Inferior parietal cortex (tissue), 1 donor: ENCODE measurements around the gene ACIN1.
"Not testable (repeated sequence)": the region's sequence is repeated elsewhere in the genome, so short reads cannot be mapped to it uniquely, and the experiment has no call there.

ENCODE experiments used
- DNase-seq: peaks from one replicate; pipeline ENCODE4 v3.0.0-alpha.2; 2016; ENCODE audit errors: extremely low spot score

Gene ACIN1

DNA sequence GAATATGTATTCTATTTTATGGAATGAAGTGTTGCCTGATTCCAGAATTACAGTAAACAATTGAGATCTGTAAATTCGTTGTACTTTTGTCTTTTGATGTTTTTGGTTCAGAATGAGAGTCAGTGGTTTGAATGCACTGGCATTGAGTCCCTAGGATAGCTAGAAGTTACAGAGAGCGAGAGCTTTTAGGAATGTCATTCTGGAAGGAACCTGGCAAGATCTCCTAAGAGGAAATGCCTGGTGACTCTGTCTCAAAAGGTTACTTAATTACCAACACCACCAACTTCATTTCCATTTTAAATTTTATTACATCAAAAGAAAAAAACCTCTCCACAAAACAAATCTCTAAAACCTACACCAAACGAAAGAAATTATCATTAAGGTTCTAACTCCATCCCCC is 30.1 kb upstream of the ACIN1 start:
- no peak for DNase-seq

DNA sequence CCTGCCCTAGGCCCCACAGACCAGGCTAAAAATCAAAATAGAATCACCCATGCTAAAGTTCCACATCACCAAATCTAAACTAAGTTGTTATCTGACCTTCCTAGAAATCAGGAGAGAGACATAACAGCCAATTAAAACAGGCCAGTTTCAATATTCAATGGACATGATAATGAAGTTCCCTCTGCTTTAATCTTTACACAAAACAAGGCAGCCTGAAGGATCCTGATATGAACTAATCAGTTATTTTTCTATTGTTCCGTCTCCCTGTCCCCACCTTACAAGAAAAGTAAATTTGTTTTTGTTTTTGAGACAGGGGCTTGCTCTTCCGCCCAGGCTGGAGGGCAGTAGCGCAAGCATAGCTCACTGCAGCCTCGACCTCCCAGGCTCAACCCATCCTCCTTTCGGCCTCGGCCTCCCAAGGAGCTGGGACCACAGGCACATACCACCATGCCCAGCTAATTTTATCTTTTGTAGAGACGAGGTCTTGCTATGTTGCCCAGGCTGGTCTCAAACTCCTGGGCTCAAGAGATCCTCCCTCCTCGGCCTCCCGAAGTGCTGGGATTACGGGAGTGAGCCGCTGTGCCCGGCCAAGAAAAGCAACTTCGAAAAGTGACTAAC is 29.5 kb upstream of the ACIN1 start:
- DNase-seq, result no peak

DNA sequence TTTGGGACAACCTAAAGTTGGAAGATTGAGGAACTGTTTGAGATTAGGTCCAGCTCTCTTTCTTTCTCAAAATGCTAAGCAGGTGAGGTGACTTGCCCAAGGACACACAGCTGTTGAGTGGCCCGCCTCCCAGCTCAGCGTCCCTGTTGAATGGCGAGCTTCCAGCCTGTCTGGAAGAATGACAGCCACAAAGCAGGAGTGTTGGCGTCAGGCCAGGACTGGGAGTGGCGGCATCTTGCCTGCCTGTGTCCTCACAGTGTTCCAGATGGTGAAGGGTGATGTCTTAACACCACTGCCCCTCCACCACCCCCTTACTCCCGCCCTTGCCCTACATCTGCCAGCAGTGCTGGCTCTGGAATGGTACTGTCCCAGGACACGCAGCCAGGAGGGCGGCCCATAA is 28.5 kb upstream of the ACIN1 start:
- DNase-seq, result no peak

DNA sequence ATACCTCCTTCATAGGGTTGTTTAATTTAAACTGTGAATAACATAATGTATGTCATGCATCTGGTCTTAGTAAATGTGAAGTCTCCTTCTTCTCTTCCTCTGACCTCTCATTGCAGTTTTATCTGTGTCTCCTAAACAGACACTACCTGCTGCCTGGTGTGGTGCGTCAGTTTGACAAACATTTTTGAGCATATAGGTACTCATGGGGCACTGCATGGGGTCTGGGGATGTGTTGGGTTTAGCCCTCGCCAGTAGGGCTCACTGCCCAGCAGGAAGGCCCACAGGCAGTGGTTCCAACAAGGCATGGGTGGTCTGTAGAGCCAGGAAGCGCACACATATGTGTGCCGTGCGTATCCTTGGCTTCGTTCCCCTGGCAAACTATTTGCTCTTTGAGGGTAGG is 27.1 kb upstream of the ACIN1 start:
- no peak for DNase-seq

DNA sequence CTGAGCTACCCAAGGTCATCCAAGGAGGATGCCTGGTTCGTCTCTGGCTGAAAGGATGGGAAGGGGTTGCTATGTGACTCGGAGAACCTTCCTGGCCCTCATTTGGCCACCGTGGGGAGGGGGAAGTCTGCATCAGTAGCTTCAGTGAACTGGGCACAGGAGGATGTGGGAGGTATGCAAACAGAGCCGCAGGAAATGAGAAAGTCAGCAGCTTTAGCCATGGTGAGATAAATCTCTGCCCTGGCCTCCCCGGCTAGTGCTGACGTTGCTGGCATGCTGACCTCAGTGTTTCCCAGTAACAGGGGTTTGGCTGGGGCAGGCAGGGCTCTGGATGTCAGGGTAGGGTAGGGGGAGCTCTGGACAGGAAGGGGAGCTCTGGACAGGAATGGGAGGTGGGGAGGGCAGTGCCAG is 26.4 kb upstream of the ACIN1 start:
- no peak for DNase-seq

DNA sequence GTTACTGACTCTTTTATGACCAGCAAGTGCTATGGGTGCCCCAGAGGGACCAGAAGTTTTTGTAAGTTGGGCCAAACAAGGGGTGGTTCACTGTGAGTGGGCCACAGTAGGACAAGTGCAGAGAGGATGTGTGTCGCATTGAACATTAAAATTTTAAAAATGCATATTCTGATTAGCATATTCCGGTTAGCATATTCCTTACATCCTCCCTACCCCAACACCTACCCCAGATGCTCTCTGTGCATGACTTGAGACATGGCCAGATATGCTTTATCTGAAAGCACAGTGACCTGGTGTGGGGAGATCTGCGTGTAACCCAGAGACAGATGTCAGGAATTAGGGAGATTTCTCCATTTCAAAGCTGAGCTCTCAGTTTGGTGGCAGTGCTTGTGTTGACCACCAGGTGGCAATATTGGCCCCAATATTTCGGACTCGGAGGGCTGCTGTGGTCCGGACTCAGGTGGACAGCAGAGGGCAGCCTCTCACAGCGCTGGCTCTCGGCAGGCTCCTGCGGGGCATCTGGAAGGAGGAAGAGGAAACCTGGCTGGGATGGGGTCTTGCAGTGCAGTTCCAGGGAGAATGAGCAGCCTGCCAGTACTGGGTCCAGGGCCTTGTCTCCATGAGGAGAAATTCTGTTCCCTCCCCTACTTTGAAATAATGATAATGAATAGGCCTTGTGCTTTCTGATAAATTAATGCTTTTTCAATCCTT is 25.8 kb upstream of the ACIN1 start:
- peak; percentile 97 for DNase-seq

DNA sequence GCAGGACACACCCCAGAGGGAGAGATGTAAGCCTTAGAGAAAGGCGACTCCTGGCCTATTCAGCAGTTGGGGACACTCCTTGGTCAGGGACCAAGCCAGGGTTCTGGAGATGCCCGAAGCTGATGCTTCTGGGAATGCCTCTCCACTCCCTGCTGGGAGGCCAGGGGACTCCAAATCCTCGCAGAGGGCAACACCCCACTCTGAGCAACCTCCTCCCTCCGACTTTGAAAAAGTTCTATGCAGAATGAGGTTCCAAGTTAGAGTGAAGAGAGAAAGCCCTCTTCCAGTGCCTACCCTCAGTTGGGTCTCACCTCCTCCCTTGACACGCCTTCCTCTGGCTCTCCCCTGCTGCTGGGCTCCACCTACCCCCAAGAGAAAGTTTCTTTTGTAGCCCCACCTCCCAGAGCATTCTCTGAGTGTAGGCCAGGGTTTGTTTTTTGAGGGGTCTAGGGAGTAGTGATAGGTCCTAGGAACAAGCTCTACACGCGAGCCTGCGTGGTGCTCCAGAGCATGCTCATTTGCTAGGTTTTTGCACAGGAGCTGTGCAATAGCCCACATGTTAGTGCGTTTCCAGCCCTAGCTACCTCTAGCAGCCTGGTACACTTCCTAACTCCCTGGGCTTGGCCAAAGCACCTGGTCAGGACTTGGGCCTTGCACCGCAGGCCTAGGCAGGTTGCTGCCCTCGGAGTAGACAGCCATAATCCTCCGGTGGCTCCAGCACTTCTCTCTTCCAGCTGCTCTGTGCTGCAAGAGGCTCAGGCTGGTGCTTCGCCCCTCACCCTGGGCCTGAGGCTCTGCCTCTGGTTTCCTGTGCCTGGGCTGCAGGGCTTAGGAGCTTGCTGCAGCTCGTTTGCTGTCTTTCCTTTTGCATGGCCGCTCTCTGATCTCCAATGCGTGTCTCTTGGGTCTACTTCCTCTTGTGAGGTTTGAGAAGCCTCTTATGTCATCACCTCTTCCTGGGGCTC is 24.7 kb upstream of the ACIN1 start:
- no peak for DNase-seq

DNA sequence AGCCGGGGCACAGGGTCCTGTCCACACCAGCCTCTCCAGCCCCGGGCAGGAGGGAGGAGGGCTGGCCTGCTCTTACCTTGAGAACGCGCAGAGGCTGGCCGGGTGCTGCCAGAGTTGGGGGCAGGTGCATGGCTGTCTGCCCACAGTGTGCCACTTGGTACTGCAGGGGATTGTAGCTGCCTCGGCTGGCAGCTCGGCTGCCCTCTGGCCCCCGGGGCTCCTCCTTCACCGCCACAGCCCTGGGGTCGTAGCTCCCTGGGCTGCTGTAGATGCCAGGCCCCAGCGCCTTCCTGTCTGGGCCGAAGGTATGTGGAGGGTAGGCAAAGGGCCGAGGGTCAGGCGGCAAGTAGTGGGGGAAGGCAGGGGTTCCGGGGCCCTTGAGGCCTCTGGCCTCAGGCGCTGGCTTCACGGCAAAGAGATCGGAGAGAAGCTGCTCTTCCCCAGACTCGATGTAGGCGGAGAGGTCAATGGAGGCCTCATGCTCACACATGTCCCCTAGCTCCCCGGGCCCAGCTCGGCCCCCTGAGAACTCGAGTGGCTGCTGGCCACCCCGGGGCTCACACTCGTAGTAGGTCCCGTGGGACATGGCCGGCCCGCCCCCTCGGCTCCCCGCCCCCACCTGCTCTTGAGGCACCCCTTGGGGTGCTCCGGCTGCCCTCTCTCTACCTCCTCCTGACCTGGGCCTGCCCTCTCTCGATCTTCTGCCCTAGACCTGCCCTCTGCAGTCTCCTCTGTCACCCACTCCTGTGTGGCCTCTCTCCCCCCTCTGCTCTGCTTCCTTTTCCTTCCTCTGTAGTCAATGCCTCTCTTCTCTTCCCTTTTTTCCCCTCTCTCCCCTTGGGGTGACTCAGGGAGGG is 23.8 kb upstream of the ACIN1 start, which contains the start of gene CEBPE:
TSS of gene CEBPE (minus strand) at position 750 of the 857 bp plus-strand sequence. CDS start at position 586, 164 bp downstream.
- no peak for DNase-seq

DNA sequence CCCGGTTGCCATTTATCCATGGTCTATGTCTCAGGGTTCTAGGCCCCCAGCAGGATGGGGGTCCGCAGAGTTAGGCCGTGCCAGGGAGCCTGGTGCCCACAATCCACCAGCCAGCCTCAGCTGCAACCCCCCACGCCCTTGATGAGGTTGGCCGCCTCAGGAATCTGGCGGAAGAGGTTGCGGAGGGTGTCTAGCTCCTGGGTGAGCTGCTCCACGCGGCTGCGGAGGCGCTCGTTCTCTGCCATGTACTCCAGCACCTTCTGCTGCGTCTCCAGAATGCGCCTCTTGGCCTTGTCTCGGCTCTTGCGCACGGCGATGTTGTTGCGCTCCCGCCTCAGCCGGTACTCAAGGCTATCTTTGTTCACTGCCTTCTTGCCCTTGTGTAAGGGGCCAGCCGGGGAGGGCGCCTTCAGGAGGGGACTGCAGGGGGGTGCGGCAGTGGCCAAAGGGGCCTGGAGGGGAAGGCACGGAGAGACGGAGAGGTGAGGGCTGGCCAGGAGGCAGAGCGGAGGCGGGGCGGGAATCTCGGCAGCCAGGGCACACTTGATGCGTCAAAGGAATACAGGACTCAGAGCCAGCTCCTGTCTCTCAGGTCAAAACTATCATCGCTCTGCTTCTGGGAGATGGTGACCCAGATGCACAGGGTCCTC is 22.6 kb upstream of the ACIN1 start:
- no peak for DNase-seq

DNA sequence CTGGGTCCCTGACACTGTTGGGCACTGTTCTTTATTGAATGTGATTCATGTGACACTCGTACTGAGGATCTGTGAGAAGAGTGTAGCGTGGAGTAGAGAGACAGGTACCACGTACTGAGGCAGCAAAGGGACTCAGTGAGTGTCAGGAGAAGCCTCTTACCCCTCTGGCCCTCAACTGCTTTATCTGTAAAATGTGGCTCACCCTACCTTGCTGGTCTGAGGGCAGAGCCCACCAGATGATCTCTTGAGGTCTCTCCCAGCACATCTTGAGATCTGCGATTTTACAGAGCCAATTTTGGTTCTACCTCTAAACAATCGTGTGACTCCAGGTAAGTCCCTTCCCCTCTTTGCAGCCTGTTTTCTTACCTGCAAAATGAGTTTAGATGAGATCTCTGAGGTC is 21.0 kb upstream of the ACIN1 start:
- DNase-seq, result no peak

DNA sequence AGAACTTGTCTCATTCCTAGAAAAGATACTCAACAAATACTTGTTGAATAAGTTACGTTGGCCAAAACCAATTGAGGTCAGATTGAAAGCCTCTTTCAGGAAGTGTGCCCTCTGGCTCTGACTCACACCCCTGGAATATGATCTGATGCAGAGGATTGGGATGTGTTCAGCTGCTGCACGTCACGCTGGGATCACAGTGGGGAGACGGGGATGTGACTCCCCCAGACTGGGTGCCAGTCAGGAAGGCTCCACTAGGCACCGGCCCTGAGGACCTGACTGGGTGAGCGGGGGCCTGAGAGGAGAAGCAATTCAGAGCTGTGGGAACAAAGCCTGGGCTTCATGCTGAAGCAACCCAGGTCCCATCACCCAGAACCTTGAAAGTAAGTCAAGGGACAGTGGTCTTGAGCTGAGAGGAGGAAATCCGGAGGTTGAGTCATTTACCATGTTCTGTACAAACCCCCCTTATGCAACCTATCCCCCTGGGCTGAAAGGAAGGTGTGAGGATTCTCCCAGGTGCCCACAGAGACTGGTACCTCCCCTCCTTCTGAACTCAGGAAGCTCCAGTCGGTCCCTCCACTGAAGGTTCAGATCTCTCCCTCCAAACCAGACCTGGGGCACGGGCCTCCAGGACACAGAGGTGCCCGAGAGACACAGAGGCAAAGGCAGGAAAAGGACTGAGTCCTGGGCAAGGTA is 20.2 kb upstream of the ACIN1 start:
- DNase-seq, result no peak

DNA sequence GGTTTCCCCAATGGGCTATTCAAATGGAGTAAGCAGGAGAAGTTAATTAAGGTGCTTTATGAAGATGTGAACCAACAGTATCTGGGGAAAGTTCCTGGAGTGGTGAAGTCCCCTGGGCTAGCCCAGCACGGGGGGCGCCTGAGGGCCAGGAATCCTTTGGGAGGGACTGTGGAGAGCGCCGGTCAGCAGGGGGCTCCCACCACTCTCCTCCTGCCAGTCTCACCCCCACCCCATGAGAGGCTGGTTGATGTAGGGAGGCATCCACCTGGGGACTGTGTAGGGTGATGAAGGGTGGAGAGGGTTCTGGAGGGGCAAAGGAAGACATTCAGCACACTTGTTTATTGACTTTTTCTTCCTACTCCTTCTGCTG is 19.7 kb upstream of the ACIN1 start:
- no peak for DNase-seq

DNA sequence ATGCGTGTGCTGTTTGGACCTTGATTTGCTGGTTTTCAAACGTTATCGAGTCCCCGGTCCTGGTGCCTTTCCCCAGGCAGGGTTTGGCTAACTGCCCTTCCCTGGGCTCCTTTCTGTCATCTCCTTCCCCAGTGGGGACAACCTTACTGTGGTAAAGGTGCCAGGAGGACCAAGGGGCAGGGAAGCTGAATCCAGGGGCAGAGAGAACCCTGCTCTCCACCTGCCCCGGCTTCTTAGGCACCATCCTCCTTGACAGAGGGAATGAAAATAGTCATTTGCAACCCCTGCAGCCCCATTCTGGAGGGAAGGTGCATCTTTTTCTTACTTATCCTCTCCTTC is 19.2 kb upstream of the ACIN1 start:
- DNase-seq, result no peak

DNA sequence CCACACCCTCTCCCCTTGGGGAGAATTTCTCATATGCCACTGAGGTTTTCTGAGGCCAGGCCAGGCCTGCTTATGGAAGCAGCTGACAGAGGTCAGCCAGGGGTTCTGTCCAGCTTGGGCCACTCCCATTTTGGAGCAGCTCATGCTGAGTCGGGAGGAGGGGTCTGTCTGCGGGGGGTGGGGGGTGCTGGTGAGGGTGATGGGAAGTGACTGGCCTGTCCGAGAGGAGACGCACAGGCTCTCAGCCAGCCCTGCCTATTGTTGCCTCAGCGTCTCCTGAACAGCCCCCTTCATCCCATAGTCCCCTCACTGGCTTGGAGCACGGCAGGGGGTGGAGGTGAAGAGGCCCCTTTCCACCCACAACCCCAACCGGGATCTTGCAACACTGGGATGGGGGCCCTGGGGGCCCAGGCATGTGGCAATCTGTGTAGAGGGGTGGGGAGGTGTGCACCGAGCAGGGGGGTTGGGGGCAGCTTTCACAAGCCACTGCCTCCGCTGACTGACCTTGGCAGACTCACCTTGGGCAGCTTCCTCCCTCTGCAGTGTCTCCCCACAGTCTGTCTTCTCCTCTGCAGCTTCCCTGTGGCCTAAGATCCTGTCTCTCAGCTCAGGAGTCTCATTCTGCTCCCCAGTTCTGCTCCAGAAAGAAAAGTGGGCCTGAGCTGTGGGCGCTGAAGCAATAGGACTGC is 18.6 kb upstream of the ACIN1 start:
- DNase-seq, result no peak

DNA sequence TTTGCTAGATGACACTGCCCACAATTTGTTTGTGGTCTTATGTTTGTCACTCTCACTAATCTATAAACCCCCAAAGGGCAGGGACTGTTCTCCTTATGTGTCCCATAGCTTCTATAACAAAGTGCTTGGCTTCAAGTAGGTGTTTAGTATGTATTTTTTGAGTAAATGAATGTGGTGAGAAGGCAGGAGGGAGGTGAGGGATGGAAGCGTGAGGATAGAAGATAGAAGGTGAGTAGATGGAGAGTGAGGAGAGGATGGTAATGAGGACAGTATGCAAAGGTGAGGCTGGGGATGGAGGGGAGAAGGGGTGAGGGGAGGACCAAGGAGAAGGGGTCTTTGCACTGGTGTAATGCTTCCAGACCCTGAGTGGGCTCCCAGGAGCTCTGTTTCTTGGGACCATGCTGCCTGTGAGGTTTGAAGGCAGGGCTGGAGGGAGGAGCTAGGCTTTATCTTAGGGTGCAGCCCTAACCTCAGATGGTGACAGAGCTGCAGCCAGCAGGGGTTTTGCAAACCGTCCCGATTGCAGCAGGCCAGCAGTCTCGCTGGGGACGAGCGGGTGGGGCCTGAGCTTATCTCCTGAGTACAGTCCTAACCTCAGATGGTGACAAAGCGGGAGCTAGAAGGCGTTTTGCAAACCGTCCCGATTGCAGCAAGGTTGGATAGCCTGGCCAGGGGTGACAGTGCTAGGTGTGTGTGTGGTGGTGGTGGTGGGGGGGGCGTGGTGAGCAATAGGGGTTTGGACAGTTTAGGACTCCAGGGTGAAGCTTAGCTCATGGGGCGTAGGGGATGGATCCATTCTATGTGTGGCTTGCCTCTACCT is 17.6 kb upstream of the ACIN1 start:
- DNase-seq, result peak; percentile 40

DNA sequence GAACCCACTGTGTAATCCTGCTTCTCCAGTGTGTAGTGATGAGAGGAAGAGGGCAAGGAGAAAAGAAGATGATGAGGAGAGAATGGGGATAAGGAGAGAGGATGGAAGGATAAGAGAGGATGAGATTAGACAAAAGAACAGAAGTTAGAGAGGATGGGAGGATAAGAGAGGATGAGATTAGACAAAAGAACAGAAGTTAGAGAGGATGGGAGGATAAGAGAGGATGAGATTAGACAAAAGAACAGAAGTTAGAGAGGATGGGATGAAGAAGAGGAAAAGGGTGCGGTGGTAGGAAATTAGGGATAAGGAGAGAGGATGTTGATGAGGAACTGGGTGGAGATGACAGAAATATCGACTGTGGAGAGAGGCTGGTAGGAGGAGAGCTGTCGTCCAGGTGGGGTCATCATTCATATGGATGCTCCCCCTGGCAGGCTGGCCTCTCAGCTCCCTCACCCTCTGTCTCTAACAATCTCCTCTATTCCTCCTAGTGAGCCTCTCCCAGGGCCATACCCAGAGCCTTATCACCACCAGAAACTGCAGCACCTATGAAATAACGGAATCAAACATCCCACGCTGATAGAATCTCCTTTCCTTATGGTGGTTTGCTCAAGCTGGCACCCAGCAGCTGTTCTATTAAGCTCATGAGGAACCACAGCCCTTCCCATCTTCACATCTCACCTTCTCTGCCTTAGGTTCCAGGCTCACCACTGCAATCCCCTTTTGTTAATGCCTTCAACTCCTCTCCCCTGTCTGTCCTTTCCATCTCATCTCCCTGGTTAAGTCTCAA is 15.8 kb upstream of the ACIN1 start:
- no peak for DNase-seq

DNA sequence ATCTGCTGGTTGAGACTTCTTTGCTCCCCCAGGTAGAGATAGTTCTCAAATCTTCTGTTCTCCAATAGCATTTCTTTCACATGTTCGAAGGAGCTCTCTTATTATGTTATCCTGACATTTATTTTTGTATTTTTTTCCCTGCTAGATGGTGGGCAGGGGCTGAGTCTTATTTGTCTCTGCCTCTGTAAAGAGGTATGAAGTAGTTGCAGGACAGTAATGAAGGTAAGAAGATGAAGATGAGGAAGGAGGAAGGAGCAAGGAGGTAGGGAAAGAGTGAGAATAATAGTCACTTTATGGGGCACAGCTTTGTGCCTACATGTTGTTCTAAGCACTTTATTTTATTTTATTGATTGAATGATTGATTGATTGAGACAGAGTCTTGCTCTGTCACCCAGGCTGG is 14.8 kb upstream of the ACIN1 start:
- no peak for DNase-seq

DNA sequence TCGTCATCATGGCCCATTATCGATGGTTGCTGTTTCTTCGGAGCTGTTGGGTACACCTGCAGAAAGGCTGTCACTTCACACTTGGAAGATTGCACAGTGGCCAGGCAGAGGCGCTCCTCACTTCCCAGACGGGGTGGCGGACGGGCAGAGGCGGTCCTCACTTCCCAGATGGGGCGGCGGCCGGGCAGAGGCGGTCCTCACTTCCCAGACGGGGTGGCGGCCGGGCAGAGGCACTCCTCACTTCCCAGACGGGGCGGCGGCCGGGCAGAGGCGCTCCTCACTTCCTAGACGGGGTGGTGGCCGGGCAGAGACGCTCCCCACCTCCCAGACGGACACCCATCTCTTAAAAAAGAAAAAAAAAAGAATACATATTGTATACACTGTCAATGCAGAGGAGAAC is 13.2 kb upstream of the ACIN1 start:
- DNase-seq, result not testable (repeated sequence)
